Lung (tissue), 12 donors: ENCODE results near the gene PPP1R8. TPM values are rescaled to one million over a fixed set of nuclear protein-coding genes. Genes with fewer than 3 reads are reported as not detected.

ENCODE experiments used
- ATAC-seq: fragments of 200-7000 bp; cut with Tn5 transposase; one replicate; pipeline ENCODE4 v1.9.1; 2020; ENCODE audit warnings: moderate number of reproducible peaks; ENCODE audit not compliant: insufficient read depth, low FRiP score
- DNase-seq, 3 donors: peaks; one replicate each; pipeline ENCODE4 v3.0.0-alpha.2; 2013 to 2017
- H3K27ac ChIP-seq, 2 donors: one replicate each; pipeline ENCODE4 v1.5.1; 2013; ENCODE audit warnings: mild to moderate bottlenecking in 2 of 2, moderate library complexity in 2 of 2, control low read depth in 1 of 2, inconsistent platforms in 1 of 2, low read depth in 1 of 2, low read length in 1 of 2
- H3K27me3 ChIP-seq, 3 donors: one replicate each; pipeline ENCODE4 v1.5.1; 2013; ENCODE audit warnings: low read length in 2 of 3; ENCODE audit not compliant: control insufficient read depth in 3 of 3, insufficient read depth in 3 of 3
- H3K36me3 ChIP-seq, 4 donors: one replicate each; pipeline ENCODE4 v1.5.1; 2013; ENCODE audit warnings: low read length in 4 of 4, mild to moderate bottlenecking in 1 of 4, moderate library complexity in 1 of 4; ENCODE audit not compliant: control insufficient read depth in 4 of 4, insufficient read depth in 4 of 4
- H3K4me1 ChIP-seq, 5 donors: one replicate each; pipeline ENCODE4 v1.5.1; 2013; ENCODE audit warnings: low read length in 5 of 5, mild to moderate bottlenecking in 2 of 5, moderate library complexity in 1 of 5; ENCODE audit not compliant: control insufficient read depth in 5 of 5, insufficient read depth in 5 of 5
- H3K4me3 ChIP-seq: one replicate; pipeline ENCODE4 v1.5.1; 2013; ENCODE audit warnings: mild to moderate bottlenecking, control low read depth, moderate library complexity
- H3K9ac ChIP-seq, 2 donors: one replicate each; pipeline ENCODE4 v1.5.1; 2013; ENCODE audit warnings: low read length in 2 of 2, control low read depth in 1 of 2; ENCODE audit not compliant: insufficient read depth in 1 of 2
- H3K9me3 ChIP-seq, 4 donors: one replicate each; pipeline ENCODE4 v1.5.1; 2013; ENCODE audit warnings: low read length in 3 of 4, mild to moderate bottlenecking in 1 of 4, moderate library complexity in 1 of 4; ENCODE audit not compliant: control insufficient read depth in 4 of 4, insufficient read depth in 3 of 4
- WGBS, 2 donors: extraction: QIAGEN DNeasy Blood & Tissue Kit; methylation state at CpG; one replicate each; pipeline ENCODE4 v1.1.7; 2013; 5-methylcytosine and 5-hydroxymethylcytosine counted together
- polyA plus RNA-seq, 2 donors: library from polyadenylated mRNA; stranded (reverse); fragments of 200-250 nt; gene quantifications; one replicate each; pipeline ENCODE4 v1.2.1, GENCODE V29; 2013
- total RNA-seq, 2 donors: library from RNA; depleted of rRNA in 1 of 2; stranded (reverse); fragments of >200 nt in 1 of 2; gene quantifications; one replicate each; pipeline ENCODE4 v1.2.1, GENCODE V29; 2014 to 2021
- TF ChIP-seq, protein P1 (sequence below): IDR thresholded peaks from 2 replicates; pipeline ENCODE4 v1.5.1; 2012; ENCODE audit warnings: mild to moderate bottlenecking; ENCODE audit errors: control extremely low read depth, extremely low read depth
- donor health status: control.
- donor health status: control.
- donor health status: Bipolar disorder and iron deficiency.
- donor health status: healthy.
- donor health status: DM: yes; HTN: yes; CAD: no.

Gene PPP1R8
- total and polyA plus RNA-seq, 4 donors: 20.9 to 37.0 (median 33.4) TPM

DNA sequence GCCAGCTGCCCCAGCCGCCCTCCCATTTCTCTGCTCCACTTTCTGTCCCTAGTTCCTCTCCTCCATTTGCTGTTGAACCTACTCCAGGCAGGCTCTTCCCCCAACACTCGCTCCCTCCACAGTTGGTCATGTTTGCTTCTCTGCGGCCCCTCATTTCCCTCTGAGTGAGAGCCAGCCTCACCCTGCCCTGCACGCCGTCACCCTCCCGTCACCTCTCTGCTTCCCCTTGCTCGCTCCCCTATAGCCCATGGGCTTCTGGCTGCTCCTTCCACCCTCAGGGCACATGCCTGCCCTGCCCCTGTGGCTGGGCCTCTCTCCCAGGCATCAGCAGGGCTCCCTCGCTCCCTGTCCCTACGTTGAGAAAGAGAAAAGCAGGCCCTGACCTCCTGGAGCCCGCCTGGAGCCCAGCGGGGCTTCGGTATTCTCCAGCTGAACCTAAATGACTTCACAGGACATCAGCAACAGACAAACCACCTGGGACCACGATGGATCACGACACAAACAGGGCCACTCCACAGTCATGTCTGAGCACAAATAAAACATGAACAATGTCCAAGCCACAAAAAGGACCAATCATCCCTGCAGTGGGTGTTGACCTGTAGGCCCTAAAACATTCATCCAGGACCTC, 28.5 kb downstream of the PPP1R8 start:
- TF ChIP-seq, protein P1, sequence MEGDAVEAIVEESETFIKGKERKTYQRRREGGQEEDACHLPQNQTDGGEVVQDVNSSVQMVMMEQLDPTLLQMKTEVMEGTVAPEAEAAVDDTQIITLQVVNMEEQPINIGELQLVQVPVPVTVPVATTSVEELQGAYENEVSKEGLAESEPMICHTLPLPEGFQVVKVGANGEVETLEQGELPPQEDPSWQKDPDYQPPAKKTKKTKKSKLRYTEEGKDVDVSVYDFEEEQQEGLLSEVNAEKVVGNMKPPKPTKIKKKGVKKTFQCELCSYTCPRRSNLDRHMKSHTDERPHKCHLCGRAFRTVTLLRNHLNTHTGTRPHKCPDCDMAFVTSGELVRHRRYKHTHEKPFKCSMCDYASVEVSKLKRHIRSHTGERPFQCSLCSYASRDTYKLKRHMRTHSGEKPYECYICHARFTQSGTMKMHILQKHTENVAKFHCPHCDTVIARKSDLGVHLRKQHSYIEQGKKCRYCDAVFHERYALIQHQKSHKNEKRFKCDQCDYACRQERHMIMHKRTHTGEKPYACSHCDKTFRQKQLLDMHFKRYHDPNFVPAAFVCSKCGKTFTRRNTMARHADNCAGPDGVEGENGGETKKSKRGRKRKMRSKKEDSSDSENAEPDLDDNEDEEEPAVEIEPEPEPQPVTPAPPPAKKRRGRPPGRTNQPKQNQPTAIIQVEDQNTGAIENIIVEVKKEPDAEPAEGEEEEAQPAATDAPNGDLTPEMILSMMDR: no peak
- Histone ChIP-seq H3K9me3 (no peaks in the 10 kb centered on the region), H3K4me1 (peaks cover 0 to 13% (median 0%) of the 10 kb centered on the region in 5 donors), H3K4me3 (no peak overlapping the region), H3K9ac (no peak overlapping the region), H3K36me3 (no peaks in the 10 kb centered on the region), H3K27ac (no peak overlapping the region), H3K27me3 (no peaks in the 10 kb centered on the region)
- ATAC-seq: no peak
- WGBS, 2 donors: 76 to 83% methylated on average over 14 of the region's 14 CpGs
- DNase-seq: no peak

DNA sequence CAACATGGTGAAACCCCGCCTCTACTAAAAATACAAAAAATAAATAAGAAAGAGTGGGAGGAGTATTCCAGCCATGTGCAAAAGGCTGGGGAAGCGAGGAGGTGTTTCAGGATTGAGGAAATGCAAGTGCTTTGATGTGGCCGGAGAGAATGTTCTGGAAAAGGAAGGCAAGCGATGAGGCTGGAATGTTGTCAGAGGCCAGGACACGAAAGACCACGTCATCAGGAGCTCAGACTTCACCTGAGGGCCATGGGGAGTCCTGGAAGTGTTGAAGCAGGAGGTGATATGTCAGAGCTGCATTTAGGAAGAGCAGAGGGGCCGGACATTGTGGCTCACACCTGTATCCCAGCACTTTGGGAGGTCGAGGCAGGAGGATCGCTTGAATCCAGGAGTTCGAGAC, 30.9 kb downstream of the PPP1R8 start:
- 91 to 93% methylated on average over 10 of the region's 10 CpGs for WGBS, 2 donors
- DNase-seq: no peak
- no peak overlapping the region for H3K9ac ChIP-seq
- H3K4me1 ChIP-seq: peaks cover 0 to 13% (median 0%) of the 10 kb centered on the region in 5 donors
- H3K4me3 ChIP-seq: no peak overlapping the region
- H3K27me3 ChIP-seq: no peaks in the 10 kb centered on the region
- ATAC-seq: no peak
- H3K27ac ChIP-seq: no peak overlapping the region
- H3K36me3 ChIP-seq: no peaks in the 10 kb centered on the region
- TF ChIP-seq, protein P1: no peak
- H3K9me3 ChIP-seq: no peaks in the 10 kb centered on the region

DNA sequence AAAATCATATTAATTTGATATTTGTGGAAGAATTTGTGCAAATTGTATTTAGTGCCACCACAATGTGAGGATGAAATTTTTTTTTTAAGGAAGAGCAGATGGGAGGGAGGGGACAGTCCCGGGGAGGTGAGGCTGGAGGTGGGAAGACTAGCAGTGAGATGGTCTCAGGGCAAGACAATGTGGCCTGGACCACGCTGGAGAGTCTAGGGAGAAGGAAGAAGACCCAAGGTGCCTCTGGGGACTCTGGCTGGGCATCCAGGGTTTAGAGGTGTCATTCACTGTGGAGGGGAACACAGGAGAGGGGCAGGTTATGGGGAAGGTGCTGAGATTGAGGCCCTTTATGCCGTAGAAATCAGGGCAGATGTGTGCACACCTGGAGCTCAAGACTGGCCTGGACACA, 31.4 kb downstream of the PPP1R8 start:
- Histone ChIP-seq H3K4me3 (no peak overlapping the region), H3K9ac (no peak overlapping the region), H3K27me3 (no peaks in the 10 kb centered on the region), H3K27ac (peak overlapping the region in 1 of 2 donors; percentile 81), H3K9me3 (no peaks in the 10 kb centered on the region), H3K4me1 (peaks cover 0 to 13% (median 0%) of the 10 kb centered on the region in 5 donors), H3K36me3 (no peaks in the 10 kb centered on the region)
- ATAC-seq (no peak), DNase-seq (no peak)
- TF ChIP-seq, protein P1: no peak
- 82 to 88% methylated on average over 3 of the region's 3 CpGs for WGBS, 2 donors
